Suprapubic skin (tissue), 4 donors: Measurements from ENCODE around the gene USH1C.

ENCODE experiments used
- EP300 ChIP-seq: sonication (generic); formaldehyde crosslinking; IDR thresholded peaks from one replicate; pipeline ENCODE4 v1.6.1; 2017; ENCODE audit warnings: antibody characterized with exemption
- POLR2AphosphoS5 ChIP-seq, 3 donors: sonication (generic); formaldehyde crosslinking; IDR thresholded peaks; one replicate each; pipeline ENCODE4 v1.6.1; 2017; ENCODE audit warnings: antibody characterized with exemption in 3 of 3
- TF ChIP-seq, protein P1 (sequence below), 2 donors: fragments of 200-600 bp in 1 of 2; fragments of 450-650 bp in 1 of 2; sonication (generic) in 1 of 2; IDR thresholded peaks; one replicate each; pipeline ENCODE4 v1.5.1; 2016 to 2019; ENCODE audit warnings: antibody characterized with exemption in 2 of 2, mild to moderate bottlenecking in 1 of 2, moderate library complexity in 1 of 2

DNA sequence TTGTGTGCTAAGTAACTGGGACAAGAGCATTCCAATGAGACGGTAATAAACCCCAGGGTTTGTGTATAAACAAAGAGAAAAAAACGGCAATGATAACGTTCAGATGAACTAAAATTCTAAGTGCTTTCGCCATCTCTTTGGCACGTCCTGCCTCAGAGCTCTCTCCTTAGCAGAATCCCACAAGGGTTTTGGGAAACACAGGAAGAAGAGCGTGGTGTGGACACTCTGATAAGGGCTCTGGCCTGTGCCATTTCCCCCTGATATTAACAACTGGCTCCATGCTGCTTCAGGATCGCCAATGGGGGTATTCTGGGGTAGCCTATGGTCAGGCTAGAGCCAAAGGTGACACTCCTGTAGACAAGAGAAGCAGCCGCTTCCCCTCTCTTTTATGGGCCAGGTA, 85.9 kb downstream of the USH1C start:
- TF ChIP-seq, protein P1, sequence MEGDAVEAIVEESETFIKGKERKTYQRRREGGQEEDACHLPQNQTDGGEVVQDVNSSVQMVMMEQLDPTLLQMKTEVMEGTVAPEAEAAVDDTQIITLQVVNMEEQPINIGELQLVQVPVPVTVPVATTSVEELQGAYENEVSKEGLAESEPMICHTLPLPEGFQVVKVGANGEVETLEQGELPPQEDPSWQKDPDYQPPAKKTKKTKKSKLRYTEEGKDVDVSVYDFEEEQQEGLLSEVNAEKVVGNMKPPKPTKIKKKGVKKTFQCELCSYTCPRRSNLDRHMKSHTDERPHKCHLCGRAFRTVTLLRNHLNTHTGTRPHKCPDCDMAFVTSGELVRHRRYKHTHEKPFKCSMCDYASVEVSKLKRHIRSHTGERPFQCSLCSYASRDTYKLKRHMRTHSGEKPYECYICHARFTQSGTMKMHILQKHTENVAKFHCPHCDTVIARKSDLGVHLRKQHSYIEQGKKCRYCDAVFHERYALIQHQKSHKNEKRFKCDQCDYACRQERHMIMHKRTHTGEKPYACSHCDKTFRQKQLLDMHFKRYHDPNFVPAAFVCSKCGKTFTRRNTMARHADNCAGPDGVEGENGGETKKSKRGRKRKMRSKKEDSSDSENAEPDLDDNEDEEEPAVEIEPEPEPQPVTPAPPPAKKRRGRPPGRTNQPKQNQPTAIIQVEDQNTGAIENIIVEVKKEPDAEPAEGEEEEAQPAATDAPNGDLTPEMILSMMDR (IDR thresholded peaks at IDR 0.05) = no peak
- TF ChIP-seq EP300 (no peak), POLR2AphosphoS5 (IDR thresholded peaks at IDR 0.05) (no peak)
